Hepatocyte (in vitro differentiated cells): ENCODE results near the gene PSAPL1.

Source experiments
- EZH2 ChIP-seq: fragments of 200-600 bp; sonication (generic); IDR thresholded peaks from 2 replicates; pipeline ENCODE4 v1.6.1; 2016; ENCODE audit warnings: antibody characterized with exemption, mild to moderate bottlenecking, borderline replicate concordance
- EZH2phosphoT487 ChIP-seq: fragments of 200-600 bp; sonication (generic); IDR thresholded peaks from one replicate; pipeline ENCODE4 v1.6.1; 2018; ENCODE audit warnings: antibody characterized with exemption, mild to moderate bottlenecking, low read depth, moderate library complexity; ENCODE audit not compliant: unreplicated experiment, severe bottlenecking
- TF ChIP-seq, protein P1 (sequence below): fragments of 200-600 bp; sonication (generic); IDR thresholded peaks from 2 replicates; pipeline ENCODE4 v1.5.1; 2016; ENCODE audit warnings: antibody characterized with exemption, mild to moderate bottlenecking; ENCODE audit not compliant: poor library complexity

DNA sequence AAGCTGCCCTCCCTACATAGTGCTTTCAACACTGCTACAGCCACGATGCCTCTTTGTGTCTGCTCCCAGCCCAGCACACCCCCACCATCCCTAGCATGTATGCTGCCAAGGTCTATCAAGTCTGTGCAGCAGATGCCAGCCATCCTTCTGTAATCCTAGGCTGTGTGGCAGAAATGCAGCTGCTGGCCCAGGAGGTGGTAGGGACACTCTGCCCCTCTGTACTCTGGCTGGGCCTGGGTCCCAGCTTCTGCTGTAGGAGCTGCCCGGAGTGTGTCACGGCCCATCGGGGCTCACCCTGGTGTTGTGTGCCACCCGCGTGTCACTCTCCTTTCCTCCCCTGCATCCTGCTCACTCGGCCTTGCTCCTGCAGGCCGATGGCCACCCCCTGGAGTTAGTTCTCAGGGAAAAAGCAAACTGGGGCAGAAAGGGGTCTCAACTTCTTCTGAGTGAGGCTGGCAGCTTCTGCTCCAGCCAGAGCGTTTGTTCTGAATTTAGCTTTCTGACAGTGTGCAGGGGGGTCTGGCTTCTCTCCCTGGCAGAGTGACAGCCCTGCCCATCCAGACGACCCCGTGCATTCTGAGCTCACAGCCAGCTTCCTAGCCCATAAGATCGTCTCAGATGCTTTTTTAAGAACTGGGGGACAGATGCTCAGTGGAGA, 22.7 kb downstream of the PSAPL1 start:
- TF ChIP-seq, protein P1, sequence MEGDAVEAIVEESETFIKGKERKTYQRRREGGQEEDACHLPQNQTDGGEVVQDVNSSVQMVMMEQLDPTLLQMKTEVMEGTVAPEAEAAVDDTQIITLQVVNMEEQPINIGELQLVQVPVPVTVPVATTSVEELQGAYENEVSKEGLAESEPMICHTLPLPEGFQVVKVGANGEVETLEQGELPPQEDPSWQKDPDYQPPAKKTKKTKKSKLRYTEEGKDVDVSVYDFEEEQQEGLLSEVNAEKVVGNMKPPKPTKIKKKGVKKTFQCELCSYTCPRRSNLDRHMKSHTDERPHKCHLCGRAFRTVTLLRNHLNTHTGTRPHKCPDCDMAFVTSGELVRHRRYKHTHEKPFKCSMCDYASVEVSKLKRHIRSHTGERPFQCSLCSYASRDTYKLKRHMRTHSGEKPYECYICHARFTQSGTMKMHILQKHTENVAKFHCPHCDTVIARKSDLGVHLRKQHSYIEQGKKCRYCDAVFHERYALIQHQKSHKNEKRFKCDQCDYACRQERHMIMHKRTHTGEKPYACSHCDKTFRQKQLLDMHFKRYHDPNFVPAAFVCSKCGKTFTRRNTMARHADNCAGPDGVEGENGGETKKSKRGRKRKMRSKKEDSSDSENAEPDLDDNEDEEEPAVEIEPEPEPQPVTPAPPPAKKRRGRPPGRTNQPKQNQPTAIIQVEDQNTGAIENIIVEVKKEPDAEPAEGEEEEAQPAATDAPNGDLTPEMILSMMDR = no peak
- TF ChIP-seq EZH2 (no peak), EZH2phosphoT487 (no peak)
